GM21825 (cell line): ENCODE results near the gene MTCH1.
A peak's percentile ranks its signal among the peaks of the same experiment; 100 is the strongest.

ENCODE experiments used
- ATAC-seq: cut with Tn5 transposase; IDR thresholded peaks from one replicate; pipeline ENCODE4 v1.9.1; 2021; ENCODE audit warnings: mild to moderate bottlenecking, moderate library complexity; ENCODE audit not compliant: unreplicated experiment

The MTCH1 gene

GRCh38 chr6:36985808-36986703 is at the start of gene MTCH1:
TSS of gene MTCH1 (minus strand) at chr6:36986196. CDS start at chr6:36986173, 23 bp downstream.
- ATAC-seq: peak; percentile 75

- no peak for ATAC-seq
These were observed 48.1 kb upstream of the MTCH1 start for GRCh38 chr6:37033819-37034795.

- ATAC-seq: no peak
These were observed 47.3 kb upstream of the MTCH1 start for GRCh38 chr6:37033255-37033654.

GRCh38 chr6:37032239-37032638 is 46.2 kb upstream of the MTCH1 start:
- ATAC-seq: no peak

GRCh38 chr6:37030599-37030998 is 44.6 kb upstream of the MTCH1 start:
- ATAC-seq: no peak

- no peak for ATAC-seq
These were observed 43.4 kb upstream of the MTCH1 start for GRCh38 chr6:37029249-37029971.

- ATAC-seq: no peak
These were observed 41.9 kb upstream of the MTCH1 start for GRCh38 chr6:37027811-37028469.

GRCh38 chr6:37027036-37027720 is 41.2 kb upstream of the MTCH1 start:
- ATAC-seq: no peak

- ATAC-seq: no peak
These were observed 39.8 kb upstream of the MTCH1 start for GRCh38 chr6:37025621-37026466.

- ATAC-seq: no peak
These were observed 38.8 kb upstream of the MTCH1 start for GRCh38 chr6:37024656-37025337.

- no peak for ATAC-seq
These were observed 36.3 kb upstream of the MTCH1 start for GRCh38 chr6:37022135-37022863.

GRCh38 chr6:37021356-37022129 is 35.5 kb upstream of the MTCH1 start:
- no peak for ATAC-seq

- no peak for ATAC-seq
These were observed 34.8 kb upstream of the MTCH1 start for GRCh38 chr6:37020812-37021211.

GRCh38 chr6:37020381-37020780 is 34.4 kb upstream of the MTCH1 start:
- ATAC-seq: no peak

GRCh38 chr6:37019065-37019450 is 33.1 kb upstream of the MTCH1 start:
- ATAC-seq: no peak

GRCh38 chr6:37018198-37019064 is 32.4 kb upstream of the MTCH1 start:
- ATAC-seq: peak; percentile 83
